NOMO-1 treated with dmso at 0.1 percent for 144 hours (cell line): Measurements from ENCODE around the gene FLAD1.

Experiments used
- DNase-seq: peaks from one replicate; lab custom pipeline; 2025; ENCODE audit not compliant: unreplicated experiment; lab: John Stamatoyannopoulos, UW

Gene FLAD1

DNA sequence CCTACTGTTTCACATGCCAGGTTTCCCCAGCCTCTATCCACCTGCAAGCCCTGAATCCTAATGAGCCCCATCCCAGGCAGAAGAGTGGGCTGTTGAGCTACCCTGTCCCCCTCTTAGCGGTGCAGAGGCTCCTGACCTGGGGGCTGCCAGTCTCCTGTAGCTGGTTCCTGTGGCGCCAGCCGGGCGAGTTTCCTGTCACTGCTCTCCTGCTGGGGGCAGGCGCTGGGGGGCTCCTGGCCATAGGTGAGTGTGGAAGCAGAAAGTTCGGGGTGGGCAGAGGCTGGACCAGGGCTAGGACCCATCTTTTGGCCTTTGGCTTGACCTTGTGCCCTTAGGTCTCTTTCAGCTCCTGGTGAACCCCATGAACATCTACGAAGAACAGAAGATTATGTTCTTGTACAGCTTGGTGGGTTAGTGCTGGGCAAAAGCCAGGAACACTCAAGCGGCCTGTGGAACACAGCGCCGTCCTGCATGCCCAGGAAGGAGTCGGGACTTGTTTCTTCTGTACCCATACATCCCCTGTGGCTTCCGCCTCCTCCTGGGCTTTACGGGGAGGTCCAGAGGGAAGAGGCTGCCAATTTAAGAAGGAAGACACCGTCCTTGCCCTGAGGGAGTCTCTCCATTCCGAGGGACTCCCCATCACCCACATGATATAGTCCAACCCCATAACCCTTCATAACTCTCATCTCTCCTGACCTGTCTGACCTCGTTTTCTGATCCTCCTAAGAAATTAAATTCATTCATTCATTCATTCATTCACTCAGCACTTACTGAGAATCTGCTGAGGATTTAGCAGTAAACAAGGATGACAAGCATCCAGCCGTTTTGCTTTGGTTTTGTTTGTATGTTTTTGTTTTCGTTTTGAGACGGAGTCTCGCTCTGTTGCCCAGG lies 51.4 kb downstream of the FLAD1 start:
- no peak for DNase-seq

DNA sequence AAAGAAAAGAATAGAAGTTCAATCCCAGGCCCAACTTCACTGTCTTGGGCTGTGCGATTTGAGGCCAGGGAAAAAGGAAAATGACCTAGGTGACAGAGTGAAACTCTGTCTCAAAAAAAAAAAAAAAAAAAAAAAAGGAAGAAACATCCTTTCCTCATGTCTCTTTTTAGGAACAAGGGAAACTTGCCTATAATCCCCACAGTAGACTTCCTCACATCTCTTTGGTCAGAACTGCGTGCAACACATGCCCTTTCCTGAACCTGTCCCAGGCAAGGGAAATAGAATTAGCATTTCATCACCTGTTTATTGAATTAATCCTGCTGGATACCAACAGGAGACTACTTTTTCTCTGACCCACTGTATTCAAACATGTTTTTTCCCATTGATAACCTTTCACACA lies 52.8 kb downstream of the FLAD1 start:
- no peak for DNase-seq

- DNase-seq = no peak
These were observed 53.9 kb downstream of the FLAD1 start for GRCh38 chr1:155037043-155037442.

DNA sequence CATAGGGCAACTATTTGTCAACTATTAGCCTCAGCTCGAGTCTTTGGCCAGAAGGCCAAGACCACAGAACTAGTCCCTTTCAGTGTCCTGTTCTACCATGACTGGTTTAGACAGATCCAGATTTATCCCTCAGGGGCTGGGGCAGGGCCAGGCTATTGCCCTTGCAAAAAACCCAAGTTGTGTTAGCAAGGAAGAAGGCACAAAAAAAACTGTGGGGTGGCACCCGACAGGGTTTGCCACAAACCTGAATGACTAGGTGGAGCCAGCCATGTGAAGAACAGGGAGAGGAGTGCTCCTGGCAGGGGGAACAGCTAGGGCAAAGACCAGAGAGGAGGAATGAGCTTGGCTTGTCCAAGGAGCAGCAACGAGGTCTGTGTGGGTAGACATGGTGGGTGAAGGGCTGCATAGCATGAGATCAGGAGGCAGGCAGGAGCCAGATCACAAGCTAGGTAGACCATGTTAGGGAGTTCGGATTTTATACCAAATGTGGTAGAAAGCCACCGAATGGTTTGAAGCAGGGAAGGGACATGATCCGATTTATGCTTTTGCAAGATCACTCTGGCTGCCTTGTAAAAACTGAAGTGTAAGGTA lies 54.8 kb downstream of the FLAD1 start:
- no peak for DNase-seq

DNA sequence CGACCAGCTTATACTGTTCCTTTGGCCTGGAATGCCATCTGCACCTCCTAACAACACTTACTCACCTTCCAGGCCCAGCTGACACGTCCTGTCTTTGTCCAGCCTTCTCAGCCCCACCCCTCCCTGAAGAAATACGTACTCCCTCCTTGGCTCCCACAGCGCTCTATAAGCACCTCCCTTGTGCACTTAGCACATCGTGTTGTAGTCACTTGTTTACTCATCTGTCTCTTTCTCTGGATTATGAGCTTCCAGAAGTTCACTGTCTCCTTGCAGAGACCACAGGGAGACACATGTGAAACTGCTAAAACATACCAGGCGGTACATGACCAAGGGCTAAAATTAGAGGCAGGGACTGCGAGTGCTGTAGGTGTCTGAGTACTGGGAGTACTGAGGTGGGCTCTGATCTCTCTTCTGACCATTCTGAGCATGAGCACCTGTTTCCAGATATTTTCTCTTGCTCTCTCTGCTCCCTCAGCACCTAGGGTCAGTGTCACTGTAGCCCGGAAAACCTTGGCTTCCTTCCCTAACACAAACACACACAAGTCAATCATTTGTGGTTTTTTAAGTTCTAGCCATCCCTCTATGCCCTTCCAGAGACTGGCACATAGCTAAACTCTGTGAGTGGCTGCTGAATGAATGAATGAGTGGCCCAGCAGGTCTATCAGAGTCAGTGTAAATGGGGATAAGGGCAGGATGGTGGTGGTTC lies 55.6 kb downstream of the FLAD1 start:
- no peak for DNase-seq

GRCh38 chr1:155039308-155039669 lies 56.1 kb downstream of the FLAD1 start:
- DNase-seq = no peak

DNA sequence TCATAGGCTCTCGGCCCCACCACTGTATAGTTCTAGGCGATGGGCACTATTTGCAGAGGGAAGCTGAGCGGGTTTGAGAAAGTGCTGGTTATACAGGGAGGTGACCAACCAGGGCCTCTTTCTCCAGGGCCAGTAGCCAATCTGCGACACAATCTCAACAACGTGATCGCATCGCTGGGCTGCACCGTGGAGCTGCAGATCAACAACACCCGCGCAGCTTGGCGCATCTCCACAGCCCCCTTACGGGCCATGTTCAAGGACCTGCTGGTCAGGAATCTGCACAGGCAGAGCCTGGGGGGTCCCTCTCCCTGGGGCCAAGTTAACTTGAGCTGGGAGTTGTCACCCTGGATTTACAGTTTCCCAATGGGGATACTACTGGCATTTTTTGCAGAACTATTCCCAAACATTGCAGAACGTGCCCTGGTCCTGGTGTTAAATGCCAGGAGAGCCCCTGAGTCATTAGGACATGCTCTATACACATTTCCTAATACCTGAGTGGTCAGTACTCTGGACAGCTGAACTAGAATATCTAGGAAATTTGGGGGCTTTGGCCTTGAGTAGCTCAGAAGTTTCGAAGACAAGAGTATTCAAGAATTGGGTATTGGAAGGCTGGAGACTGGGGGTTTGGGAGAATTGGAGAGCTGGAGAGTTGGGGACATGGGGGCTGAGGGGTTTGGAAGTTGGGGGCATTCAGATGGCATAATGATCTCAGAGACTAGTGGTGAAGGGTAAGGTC lies 57.4 kb downstream of the FLAD1 start:
- no peak for DNase-seq
